Liver (tissue), 9 donors: ENCODE measurements around the gene NRN1. TPM values are rescaled to one million over a fixed set of nuclear protein-coding genes. Genes with fewer than 3 reads are reported as not detected.

Experiments used
- DNase-seq: peaks from one replicate; pipeline ENCODE4 v3.0.0-alpha.2; 2017; ENCODE audit warnings: low spot score
- H3K27ac ChIP-seq, 2 donors: one replicate each; pipeline ENCODE4 v1.7.0; 2013; ENCODE audit warnings: inconsistent platforms in 2 of 2, low read length in 2 of 2, control low read depth in 1 of 2, low read depth in 1 of 2, mild to moderate bottlenecking in 1 of 2
- H3K27me3 ChIP-seq, 4 donors: one replicate each; pipeline versions ENCODE4 v1.6.1 to v1.7.0; 2013; ENCODE audit warnings: low read length in 3 of 4, inconsistent platforms in 1 of 4, mild to moderate bottlenecking in 1 of 4, moderate library complexity in 1 of 4; ENCODE audit not compliant: control insufficient read depth in 4 of 4, insufficient read depth in 4 of 4
- H3K36me3 ChIP-seq, 4 donors: one replicate each; pipeline versions ENCODE4 v1.6.1 to v1.7.0; 2013; ENCODE audit warnings: low read length in 3 of 4, mild to moderate bottlenecking in 3 of 4, low read depth in 1 of 4, moderate library complexity in 1 of 4; ENCODE audit not compliant: control insufficient read depth in 4 of 4, insufficient read depth in 3 of 4
- H3K4me1 ChIP-seq, 4 donors: one replicate each; pipeline versions ENCODE4 v1.6.1 to v1.7.0; 2013; ENCODE audit warnings: low read length in 3 of 4, mild to moderate bottlenecking in 3 of 4, moderate library complexity in 1 of 4; ENCODE audit not compliant: control insufficient read depth in 4 of 4, insufficient read depth in 4 of 4
- H3K4me3 ChIP-seq, 3 donors: one replicate each; pipeline versions ENCODE4 v1.6.1 to v1.7.0; 2013; ENCODE audit warnings: low read length in 3 of 3, control low read depth in 1 of 3, low read depth in 1 of 3, mild to moderate bottlenecking in 1 of 3
- H3K9ac ChIP-seq, 2 donors: one replicate each; pipeline ENCODE4 v1.7.0; 2013; ENCODE audit warnings: low read length in 2 of 2, mild to moderate bottlenecking in 2 of 2, moderate library complexity in 2 of 2, control low read depth in 1 of 2, low read depth in 1 of 2
- H3K9me3 ChIP-seq, 4 donors: one replicate each; pipeline versions ENCODE4 v1.6.1 to v1.7.0; 2013; ENCODE audit warnings: low read length in 3 of 4; ENCODE audit not compliant: control insufficient read depth in 4 of 4
- ATF3 ChIP-seq: IDR thresholded peaks from 2 replicates; pipeline ENCODE4 v1.6.1; 2016; ENCODE audit warnings: antibody characterized with exemption
- EGR1 ChIP-seq, 2 donors: IDR thresholded peaks; 2 replicates each; pipeline ENCODE4 v1.6.1; 2016 to 2018; ENCODE audit warnings: antibody characterized with exemption in 2 of 2, low read depth in 2 of 2
- FOXA1 ChIP-seq: IDR thresholded peaks from 2 replicates; pipeline ENCODE4 v1.6.1; 2016; ENCODE audit warnings: antibody characterized with exemption
- FOXA2 ChIP-seq: IDR thresholded peaks from 2 replicates; pipeline ENCODE4 v1.6.1; 2016; ENCODE audit warnings: antibody characterized with exemption
- GABPA ChIP-seq, 2 donors: IDR thresholded peaks in 1 of 2; conservative IDR thresholded peaks in 1 of 2; 2 replicates each; pipeline ENCODE4 v1.6.1; 2016; ENCODE audit warnings: antibody characterized with exemption in 2 of 2, mild to moderate bottlenecking in 1 of 2, moderate library complexity in 1 of 2
- HNF4A ChIP-seq, 2 donors: conservative IDR thresholded peaks; 2 replicates each; pipeline ENCODE4 v1.6.1; 2016; ENCODE audit warnings: antibody characterized with exemption in 2 of 2, mild to moderate bottlenecking in 2 of 2
- HNF4G ChIP-seq: IDR thresholded peaks from 2 replicates; pipeline ENCODE4 v1.6.1; 2016; ENCODE audit warnings: antibody characterized with exemption
- JUND ChIP-seq, 2 donors: IDR thresholded peaks; 2 replicates each; pipeline ENCODE4 v1.6.1; 2016; ENCODE audit warnings: antibody characterized with exemption in 2 of 2
- NR2F2 ChIP-seq: IDR thresholded peaks from 2 replicates; pipeline ENCODE4 v1.6.1; 2016; ENCODE audit warnings: antibody characterized with exemption
- RAD21 ChIP-seq, 2 donors: IDR thresholded peaks; 2 replicates each; pipeline ENCODE4 v1.6.1; 2016; ENCODE audit warnings: antibody characterized with exemption in 2 of 2, mild to moderate bottlenecking in 2 of 2
- RXRA ChIP-seq, 2 donors: IDR thresholded peaks; 2 replicates each; pipeline ENCODE4 v1.6.1; 2017 to 2018; ENCODE audit warnings: antibody characterized with exemption in 2 of 2, mild to moderate bottlenecking in 1 of 2
- SP1 ChIP-seq: IDR thresholded peaks from 2 replicates; pipeline ENCODE4 v1.6.1; 2018; ENCODE audit warnings: antibody characterized with exemption, mild to moderate bottlenecking
- TAF1 ChIP-seq: conservative IDR thresholded peaks from 2 replicates; pipeline ENCODE4 v1.6.1; 2016; ENCODE audit warnings: antibody characterized with exemption, mild to moderate bottlenecking
- YY1 ChIP-seq: IDR thresholded peaks from 2 replicates; pipeline ENCODE4 v1.6.1; 2016; ENCODE audit warnings: antibody characterized with exemption, mild to moderate bottlenecking
- WGBS: extraction: QIAGEN DNeasy Blood & Tissue Kit; methylation state at CpG from one replicate; pipeline ENCODE4 v1.1.7; 2013; 5-methylcytosine and 5-hydroxymethylcytosine counted together
- polyA plus RNA-seq, 2 donors: library from polyadenylated mRNA; stranded (reverse) in 1 of 2; unstranded in 1 of 2; fragments of 200-250 nt in 1 of 2; fragments of >200 nt in 1 of 2; fragmentation: Nextera tagmentation in 1 of 2; extraction: Ambion mirVana in 1 of 2; gene quantifications; one replicate each; pipeline versions ENCODE4 v1.2.1 to v1.2.3, GENCODE V29; 2013 to 2015
- total RNA-seq, 2 donors: library from RNA; depleted of rRNA; stranded (reverse); fragments of >200 nt; gene quantifications; one replicate each; pipeline ENCODE4 v1.2.3, GENCODE V29; 2014
- TF ChIP-seq, protein P1 (sequence below): IDR thresholded peaks from 2 replicates; pipeline ENCODE4 v1.6.1; 2016; ENCODE audit warnings: antibody characterized with exemption
- TF ChIP-seq, protein P2 (sequence below): IDR thresholded peaks from 2 replicates; pipeline ENCODE4 v1.6.1; 2016; ENCODE audit warnings: antibody characterized with exemption
- TF ChIP-seq, protein P3 (sequence below): IDR thresholded peaks from 2 replicates; pipeline ENCODE4 v1.6.1; 2016; ENCODE audit warnings: antibody characterized with exemption, mild to moderate bottlenecking
- donor health status: healthy.
- donor health status: healthy.
- donor health status: healthy.
- donor health status: healthy.
- donor health status: healthy.

The NRN1 gene
- total and polyA plus RNA-seq, 4 donors: 1.2 to 2.9 (median 1.6) TPM

GRCh38 chr6:6052216-6052615 is 45.5 kb upstream of the NRN1 start:
- H3K27ac ChIP-seq: no peak overlapping the region
- no peaks in the 10 kb centered on the region for H3K4me1 ChIP-seq
- WGBS: 70% methylated on average over 3 of the region's 3 CpGs
- peaks cover 0 to 9% (median 0%) of the 10 kb centered on the region in 4 donors for H3K27me3 ChIP-seq
- H3K9ac ChIP-seq: no peak overlapping the region
- no peak for DNase-seq
- peaks cover 0 to 4% (median 2%) of the 10 kb centered on the region in 4 donors for H3K9me3 ChIP-seq
- TF ChIP-seq JUND (IDR thresholded peaks at IDR 0.05): no peak
- no peak for TF ChIP-seq RAD21 (IDR thresholded peaks at IDR 0.05)
- no peak for TF ChIP-seq HNF4A (conservative IDR thresholded peaks at IDR 0.05)
- TF ChIP-seq FOXA1: no peak
- TF ChIP-seq, protein P1, sequence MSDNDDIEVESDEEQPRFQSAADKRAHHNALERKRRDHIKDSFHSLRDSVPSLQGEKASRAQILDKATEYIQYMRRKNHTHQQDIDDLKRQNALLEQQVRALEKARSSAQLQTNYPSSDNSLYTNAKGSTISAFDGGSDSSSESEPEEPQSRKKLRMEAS: no peak
- TF ChIP-seq, protein P2, sequence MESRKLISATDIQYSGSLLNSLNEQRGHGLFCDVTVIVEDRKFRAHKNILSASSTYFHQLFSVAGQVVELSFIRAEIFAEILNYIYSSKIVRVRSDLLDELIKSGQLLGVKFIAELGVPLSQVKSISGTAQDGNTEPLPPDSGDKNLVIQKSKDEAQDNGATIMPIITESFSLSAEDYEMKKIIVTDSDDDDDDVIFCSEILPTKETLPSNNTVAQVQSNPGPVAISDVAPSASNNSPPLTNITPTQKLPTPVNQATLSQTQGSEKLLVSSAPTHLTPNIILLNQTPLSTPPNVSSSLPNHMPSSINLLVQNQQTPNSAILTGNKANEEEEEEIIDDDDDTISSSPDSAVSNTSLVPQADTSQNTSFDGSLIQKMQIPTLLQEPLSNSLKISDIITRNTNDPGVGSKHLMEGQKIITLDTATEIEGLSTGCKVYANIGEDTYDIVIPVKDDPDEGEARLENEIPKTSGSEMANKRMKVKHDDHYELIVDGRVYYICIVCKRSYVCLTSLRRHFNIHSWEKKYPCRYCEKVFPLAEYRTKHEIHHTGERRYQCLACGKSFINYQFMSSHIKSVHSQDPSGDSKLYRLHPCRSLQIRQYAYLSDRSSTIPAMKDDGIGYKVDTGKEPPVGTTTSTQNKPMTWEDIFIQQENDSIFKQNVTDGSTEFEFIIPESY: no peak
- TF ChIP-seq FOXA2: no peak
- TF ChIP-seq HNF4G: no peak
- TF ChIP-seq EGR1 (IDR thresholded peaks at IDR 0.05; ENCODE audit: low read depth in 2 of 2): no peak
- H3K36me3 ChIP-seq: no peaks in the 10 kb centered on the region
- no peak overlapping the region for H3K4me3 ChIP-seq

- Histone ChIP-seq H3K9me3 (peaks cover 0 to 4% (median 2%) of the 10 kb centered on the region in 4 donors), H3K27ac (no peak overlapping the region), H3K9ac (no peak overlapping the region), H3K4me3 (no peak overlapping the region), H3K4me1 (no peaks in the 10 kb centered on the region), H3K36me3 (no peaks in the 10 kb centered on the region), H3K27me3 (peaks cover 0 to 9% (median 0%) of the 10 kb centered on the region in 4 donors)
- DNase-seq: no peak
- no peak for TF ChIP-seq RXRA (IDR thresholded peaks at IDR 0.05)
- TF ChIP-seq NR2F2: no peak
- TF ChIP-seq FOXA2: no peak
- no peak for TF ChIP-seq SP1
- TF ChIP-seq ATF3: no peak
- TF ChIP-seq EGR1 (IDR thresholded peaks at IDR 0.05; ENCODE audit: low read depth in 2 of 2): no peak
- no peak for TF ChIP-seq FOXA1
- TF ChIP-seq HNF4G: no peak
- TF ChIP-seq, protein P1: no peak
- no peak for TF ChIP-seq RAD21 (IDR thresholded peaks at IDR 0.05)
- no peak for TF ChIP-seq YY1
- TF ChIP-seq GABPA (IDR thresholded peaks at IDR 0.05 in 1 of 2, conservative IDR thresholded peaks at IDR 0.05 in 1 of 2): no peak
- TF ChIP-seq, protein P2: no peak
- no peak for TF ChIP-seq TAF1
- TF ChIP-seq, protein P3, sequence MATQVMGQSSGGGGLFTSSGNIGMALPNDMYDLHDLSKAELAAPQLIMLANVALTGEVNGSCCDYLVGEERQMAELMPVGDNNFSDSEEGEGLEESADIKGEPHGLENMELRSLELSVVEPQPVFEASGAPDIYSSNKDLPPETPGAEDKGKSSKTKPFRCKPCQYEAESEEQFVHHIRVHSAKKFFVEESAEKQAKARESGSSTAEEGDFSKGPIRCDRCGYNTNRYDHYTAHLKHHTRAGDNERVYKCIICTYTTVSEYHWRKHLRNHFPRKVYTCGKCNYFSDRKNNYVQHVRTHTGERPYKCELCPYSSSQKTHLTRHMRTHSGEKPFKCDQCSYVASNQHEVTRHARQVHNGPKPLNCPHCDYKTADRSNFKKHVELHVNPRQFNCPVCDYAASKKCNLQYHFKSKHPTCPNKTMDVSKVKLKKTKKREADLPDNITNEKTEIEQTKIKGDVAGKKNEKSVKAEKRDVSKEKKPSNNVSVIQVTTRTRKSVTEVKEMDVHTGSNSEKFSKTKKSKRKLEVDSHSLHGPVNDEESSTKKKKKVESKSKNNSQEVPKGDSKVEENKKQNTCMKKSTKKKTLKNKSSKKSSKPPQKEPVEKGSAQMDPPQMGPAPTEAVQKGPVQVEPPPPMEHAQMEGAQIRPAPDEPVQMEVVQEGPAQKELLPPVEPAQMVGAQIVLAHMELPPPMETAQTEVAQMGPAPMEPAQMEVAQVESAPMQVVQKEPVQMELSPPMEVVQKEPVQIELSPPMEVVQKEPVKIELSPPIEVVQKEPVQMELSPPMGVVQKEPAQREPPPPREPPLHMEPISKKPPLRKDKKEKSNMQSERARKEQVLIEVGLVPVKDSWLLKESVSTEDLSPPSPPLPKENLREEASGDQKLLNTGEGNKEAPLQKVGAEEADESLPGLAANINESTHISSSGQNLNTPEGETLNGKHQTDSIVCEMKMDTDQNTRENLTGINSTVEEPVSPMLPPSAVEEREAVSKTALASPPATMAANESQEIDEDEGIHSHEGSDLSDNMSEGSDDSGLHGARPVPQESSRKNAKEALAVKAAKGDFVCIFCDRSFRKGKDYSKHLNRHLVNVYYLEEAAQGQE: no peak
- WGBS: 79% methylated on average over 2 of the region's 2 CpGs
Observed at GRCh38 chr6:6046716-6047115, 40.0 kb upstream of the NRN1 start.
